Hippocampal formation (tissue), 2 donors: ENCODE data around the gene TBX2.
"Not testable (repeated sequence)": the region's sequence is repeated elsewhere in the genome, so short reads cannot be mapped to it uniquely, and the experiment has no call there.

Experiments
- DNase-seq, 2 donors: peaks; one replicate each; lab custom pipeline; 2025; lab: John Stamatoyannopoulos, UW

The TBX2 gene

GRCh38 chr17:61413661-61414126 lies 14.1 kb downstream of the TBX2 start:
- DNase-seq, result no peak

DNA sequence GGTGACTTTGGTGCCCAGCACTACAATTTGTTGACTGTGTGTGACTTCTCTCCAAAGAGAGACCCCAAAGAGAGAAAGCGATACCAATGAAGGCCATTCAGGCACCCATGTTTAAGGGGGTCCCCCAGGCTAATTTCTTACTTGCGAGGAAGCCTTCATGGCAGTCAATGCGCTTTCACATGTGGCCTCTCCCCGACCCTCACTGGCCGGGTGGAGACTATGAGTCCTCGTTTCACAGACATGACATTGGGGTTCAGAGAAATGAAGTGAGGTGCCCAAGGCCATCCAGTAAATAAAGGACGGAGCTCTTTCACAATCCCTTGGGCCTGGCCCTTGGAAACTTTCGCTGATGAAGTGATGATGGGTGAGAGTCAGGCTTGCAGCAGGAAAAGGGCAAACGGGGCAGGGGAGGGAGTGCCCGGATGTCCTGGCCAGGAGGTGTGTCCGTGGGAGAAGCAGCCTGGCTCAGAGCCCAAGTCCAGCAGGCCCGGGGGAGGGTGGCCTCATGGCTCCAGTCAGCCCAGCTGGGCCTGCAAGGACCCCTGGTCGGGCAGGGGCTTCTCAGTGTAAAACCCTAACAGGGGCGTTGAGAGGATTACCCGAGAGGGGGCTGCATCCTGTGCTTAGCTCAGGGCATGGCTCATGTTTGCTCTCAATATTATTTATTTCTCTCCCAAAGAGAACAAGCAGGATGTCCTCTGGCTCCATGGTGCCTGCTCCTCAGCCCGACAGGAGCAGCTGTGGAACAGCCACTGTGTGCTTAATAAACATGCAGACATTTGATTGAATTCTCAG lies 14.7 kb downstream of the TBX2 start:
- DNase-seq, result no peak

- no peak for DNase-seq
Observed at GRCh38 chr17:61414936-61415251, 15.3 kb downstream of the TBX2 start.

- no peak for DNase-seq
Observed at GRCh38 chr17:61415374-61416210, 15.9 kb downstream of the TBX2 start.

GRCh38 chr17:61416211-61416539 lies 16.5 kb downstream of the TBX2 start:
- no peak for DNase-seq

DNA sequence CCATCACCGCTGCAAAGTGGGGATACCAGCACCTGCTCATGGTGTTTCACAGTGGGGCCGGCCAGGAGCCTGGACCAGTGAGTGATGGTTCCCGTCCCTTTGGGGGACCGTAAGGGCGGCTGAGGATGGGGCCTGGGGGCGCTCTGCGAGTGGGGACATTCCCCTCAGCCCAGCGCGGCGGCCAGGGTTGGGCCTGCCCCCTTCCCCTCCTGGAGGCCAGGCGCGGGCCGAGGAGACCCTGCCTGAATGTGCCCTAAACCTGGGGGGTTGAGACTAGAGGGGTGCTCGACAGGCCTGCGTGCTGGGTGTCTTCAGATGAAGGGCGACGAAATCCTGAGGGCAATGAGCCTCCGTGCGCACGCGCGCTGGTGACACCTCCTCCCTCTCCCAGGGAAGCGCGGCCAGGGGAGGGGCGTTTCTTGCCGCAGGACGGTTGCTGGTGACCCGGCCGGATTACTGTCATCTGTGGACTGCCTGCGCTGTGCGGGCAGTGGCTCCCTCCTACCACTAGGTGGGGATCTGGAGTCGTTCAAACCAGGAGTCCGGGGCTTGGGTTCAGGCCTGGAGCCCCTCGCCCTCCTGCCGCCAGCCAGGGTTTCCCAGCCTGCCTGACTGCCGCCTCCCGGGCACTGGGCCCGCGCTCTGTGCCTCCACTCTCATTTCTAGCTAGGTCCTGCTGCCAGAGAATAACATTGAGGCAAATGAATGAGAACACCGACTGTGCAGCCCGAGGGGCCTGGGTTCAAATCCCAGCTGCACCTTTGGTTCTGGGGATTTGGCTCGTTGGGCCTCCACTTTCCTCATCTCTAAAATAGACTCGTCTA lies 17.1 kb downstream of the TBX2 start:
- DNase-seq, result peak; percentile 45 to 59

GRCh38 chr17:61418449-61418848 lies 18.8 kb downstream of the TBX2 start:
- no peak for DNase-seq

DNA sequence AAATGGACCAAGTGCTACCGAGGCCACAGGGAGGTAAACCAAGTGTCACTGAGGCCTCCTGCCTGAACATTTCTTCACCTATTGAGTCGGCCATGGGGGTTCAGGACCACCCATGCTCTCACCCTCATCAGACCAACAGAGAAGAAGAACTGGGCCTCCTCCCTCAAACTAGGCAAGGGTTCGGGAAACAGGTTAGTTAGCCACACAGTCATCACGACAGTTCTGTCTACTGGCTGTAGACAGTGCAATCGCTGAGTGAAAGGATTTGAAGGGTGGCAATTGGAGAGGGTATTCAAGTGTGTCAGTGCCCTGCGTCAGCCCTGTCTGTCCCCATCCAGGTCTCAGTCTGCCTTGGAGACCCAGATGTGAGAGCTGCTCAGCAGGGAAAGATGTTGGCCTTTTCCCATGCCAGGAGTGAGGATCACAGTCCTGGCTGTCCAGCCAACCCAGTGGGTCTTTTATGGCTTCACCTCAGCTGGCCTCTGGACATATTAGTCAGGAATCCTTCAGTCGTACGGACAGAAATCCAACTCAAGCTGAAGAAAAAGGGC lies 19.9 kb downstream of the TBX2 start:
- no peak for DNase-seq

- no peak for DNase-seq
Observed at GRCh38 chr17:61420052-61420451, 20.4 kb downstream of the TBX2 start.

DNA sequence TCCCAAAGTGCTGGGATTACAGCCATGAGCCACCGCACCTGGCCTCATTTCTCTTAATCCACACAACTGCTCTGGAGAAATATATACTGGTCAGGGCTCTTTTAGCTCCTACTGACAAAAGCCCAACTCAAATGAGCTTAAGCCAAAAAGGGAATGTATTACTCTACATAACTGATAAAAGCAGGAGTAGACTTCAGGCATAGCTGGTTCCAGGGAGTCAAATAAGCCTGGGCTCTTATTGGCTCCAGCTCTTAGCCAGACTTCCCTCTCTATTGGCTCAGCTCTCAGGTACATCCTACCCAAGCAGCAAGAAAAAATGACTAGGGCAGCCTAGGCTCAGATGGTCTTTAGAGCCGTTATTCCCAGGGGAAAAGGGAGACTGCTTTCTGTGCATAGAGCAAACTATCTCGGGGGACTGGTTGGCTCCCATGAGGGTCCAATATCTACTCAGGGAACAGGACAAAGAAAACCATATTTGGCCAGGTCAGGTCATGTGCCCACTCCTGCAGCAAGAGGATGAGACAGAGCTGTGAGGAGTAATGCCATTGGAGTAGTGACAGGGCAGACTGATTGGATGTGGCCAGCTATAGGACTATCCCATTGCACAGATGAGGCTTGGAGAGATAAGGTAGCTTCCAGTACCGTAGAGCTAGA lies 21.2 kb downstream of the TBX2 start:
- DNase-seq, result no peak

DNA sequence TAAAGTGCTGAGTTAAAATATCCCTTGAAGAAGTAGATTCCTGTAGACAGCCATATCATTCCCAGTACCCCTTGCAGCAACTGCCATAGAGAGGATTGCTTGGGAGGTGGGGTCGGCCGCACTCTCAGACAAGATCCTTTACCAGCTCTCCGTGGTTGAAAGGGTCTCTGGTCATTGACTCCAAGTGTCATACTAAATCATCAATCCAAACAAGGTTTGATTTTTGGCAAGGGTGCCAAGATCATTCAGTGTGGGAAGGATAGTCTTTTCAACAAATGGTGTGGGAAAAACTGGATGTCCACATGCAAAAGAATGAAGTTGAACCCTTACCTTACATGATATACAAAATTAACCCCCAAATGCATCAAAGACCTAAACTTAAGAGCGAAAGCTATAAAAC lies 21.8 kb downstream of the TBX2 start:
- no peak for DNase-seq

DNA sequence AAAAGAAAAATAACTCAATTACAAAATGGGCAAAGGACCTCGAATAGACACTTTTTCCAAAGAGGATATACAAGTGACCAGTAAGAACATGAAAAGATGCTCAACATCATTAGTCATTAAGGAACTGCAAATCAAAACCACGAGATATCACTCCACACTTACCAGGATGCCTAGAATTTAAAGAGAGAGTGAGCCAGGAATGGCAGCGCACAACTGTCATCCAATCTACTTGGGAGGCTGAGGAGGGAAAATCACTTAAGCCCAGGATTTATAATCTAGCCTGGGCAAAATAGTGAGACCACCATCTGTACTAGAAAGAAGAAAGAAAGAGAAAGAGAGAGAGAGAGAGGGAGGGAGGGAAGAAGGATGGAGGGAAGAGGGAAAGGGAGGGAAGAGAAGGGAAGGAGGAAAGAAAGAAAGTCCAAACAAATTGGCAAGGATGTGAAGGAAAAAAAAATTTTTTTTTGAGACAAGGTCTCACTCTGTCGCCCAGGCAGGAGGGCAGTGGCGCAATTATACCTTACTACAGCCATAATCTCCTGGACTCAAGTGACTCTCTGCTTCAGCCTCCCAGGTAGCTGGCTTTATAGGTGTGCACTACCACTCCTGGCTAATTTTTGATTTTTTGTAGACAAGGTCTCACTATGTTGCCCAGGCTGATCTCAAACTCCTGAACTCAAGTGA lies 22.6 kb downstream of the TBX2 start:
- no peak for DNase-seq

GRCh38 chr17:61422869-61423268 lies 23.2 kb downstream of the TBX2 start:
- no peak for DNase-seq

DNA sequence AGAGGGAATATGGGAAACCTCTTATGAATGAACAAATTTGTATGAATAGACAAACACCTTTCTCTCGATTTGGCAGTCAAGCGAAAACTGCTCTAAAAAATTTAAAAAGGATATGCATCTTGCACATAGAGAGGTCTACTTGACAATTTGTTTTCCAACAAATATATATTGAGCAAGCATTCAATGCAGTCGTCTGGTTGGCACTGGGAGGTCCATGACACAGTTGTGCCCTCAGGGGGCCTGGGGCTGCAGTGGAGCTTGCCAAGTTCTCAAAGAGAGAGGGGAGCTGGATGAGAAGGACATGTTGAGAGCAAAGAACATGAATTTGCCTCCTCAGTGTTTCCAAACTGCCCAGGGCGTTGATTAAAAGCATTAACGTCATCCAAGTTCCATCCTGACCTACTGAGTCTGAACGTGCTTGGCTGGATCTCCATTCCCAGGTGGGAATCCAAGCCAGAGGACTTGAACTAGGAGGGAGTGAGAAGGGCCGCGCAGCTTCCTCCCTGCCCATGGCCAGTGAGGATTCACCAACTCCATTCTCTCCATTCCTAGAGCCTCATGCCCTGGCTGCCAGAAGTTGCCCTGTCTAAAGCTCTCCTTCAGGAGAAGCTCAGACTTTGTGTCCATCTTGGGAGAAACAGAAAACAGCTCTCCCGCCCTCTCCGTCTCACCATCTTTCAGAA lies 24.5 kb downstream of the TBX2 start:
- no peak for DNase-seq

DNA sequence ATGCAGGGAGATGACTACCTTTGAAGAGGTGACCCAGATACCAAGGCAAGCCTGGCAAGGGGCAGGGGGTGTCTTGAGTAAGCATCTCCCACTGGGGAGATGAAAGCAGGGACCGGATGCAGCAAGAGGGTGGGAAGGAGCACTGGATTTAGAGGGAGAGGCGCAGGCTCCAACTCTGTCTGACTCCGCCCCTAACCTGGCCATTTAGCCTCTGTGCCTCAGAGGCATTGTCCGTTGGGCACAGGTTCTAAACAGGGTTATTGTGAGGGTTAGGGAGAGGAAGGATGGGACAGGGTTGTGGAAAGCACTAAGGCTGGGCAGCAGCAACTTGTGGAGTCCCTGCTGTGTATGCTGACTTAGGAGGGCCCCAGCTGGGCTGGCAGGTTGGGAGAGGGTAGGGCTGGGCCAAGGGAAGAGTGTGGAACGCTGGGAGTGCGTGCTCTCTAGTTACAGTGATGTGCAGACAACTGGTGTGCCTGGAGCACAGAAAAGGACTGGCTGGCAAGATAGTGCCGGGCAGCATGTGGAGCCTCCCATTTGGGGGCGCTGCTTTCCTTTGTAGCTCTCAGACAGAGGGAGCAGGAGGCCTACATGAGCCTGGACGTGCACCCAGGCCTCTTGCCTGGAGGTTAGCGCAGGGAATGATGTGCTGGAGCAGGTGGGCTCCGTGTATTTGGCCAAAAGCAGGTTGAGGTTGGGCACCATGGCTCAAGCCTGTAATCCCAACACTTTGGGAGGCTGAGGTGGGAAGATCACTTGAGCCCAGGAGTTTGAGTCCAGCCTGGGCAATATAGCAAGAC lies 26.2 kb downstream of the TBX2 start:
- DNase-seq, result no peak

GRCh38 chr17:61426482-61427304 lies 27.1 kb downstream of the TBX2 start:
- no peak for DNase-seq

DNA sequence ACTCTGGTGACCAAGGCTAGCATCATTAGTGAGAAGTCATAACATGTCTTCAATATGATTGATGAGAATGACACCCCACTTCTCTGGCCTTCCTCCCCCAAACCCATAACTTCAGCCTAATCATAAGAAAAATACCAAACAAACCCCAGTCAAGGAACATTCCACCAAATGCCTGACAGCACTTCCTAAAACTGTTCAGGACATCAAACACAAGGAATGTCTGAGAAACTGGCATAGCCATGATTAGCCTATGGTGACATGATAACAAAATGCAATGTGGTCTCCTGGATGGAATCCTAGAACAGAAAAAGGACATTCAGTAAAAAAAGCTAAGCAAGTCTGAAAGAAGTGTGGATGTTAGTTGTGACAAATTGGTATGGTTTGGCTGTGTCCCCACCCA lies 27.9 kb downstream of the TBX2 start:
- DNase-seq, result no peak

- DNase-seq, result no peak
Observed at GRCh38 chr17:61429274-61429673, 29.6 kb downstream of the TBX2 start.

- not testable (repeated sequence) for DNase-seq
Observed at GRCh38 chr17:61429831-61430230, 30.2 kb downstream of the TBX2 start.
